Measurements from ENCODE around the gene DHX40.
"Not testable (repeated sequence)": the region's sequence is repeated elsewhere in the genome, so short reads cannot be mapped to it uniquely, and the experiment has no call there.

Gene DHX40

GRCh38 chr17:59629174-59629573 lies 63.8 kb downstream of the DHX40 start:
- no peak for DNase-seq (ENCODE audit: low spot score)

- DNase-seq (ENCODE audit: low spot score), result no peak
Observed at GRCh38 chr17:59631276-59631675, 65.9 kb downstream of the DHX40 start.

- no peak for DNase-seq (ENCODE audit: low spot score)
Observed at GRCh38 chr17:59632398-59632797, 67.0 kb downstream of the DHX40 start.

GRCh38 chr17:59633658-59634359 lies 68.4 kb downstream of the DHX40 start:
- DNase-seq (ENCODE audit: low spot score), result no peak

- no peak for DNase-seq (ENCODE audit: low spot score)
Observed at GRCh38 chr17:59634632-59635541, 69.5 kb downstream of the DHX40 start.

GRCh38 chr17:59637611-59638310 lies 72.4 kb downstream of the DHX40 start:
- DNase-seq (ENCODE audit: low spot score), result no peak

- no peak for DNase-seq (ENCODE audit: low spot score)
Observed at GRCh38 chr17:59638553-59638952, 73.1 kb downstream of the DHX40 start.

- DNase-seq (ENCODE audit: low spot score), result no peak
Observed at GRCh38 chr17:59641799-59642484, 76.5 kb downstream of the DHX40 start.

- no peak for DNase-seq (ENCODE audit: low spot score)
Observed at GRCh38 chr17:59642565-59642964, 77.2 kb downstream of the DHX40 start.

- DNase-seq (ENCODE audit: low spot score), result no peak
Observed at GRCh38 chr17:59643159-59644140, 78.0 kb downstream of the DHX40 start.

- DNase-seq (ENCODE audit: low spot score), result no peak
Observed at GRCh38 chr17:59647288-59647687, 81.9 kb downstream of the DHX40 start.

- no peak for DNase-seq (ENCODE audit: low spot score)
Observed at GRCh38 chr17:59649886-59650285, 84.5 kb downstream of the DHX40 start.

- DNase-seq (ENCODE audit: low spot score), result no peak
Observed at GRCh38 chr17:59650642-59651041, 85.2 kb downstream of the DHX40 start.

GRCh38 chr17:59651346-59651745 lies 85.9 kb downstream of the DHX40 start:
- no peak for DNase-seq (ENCODE audit: low spot score)

- DNase-seq (ENCODE audit: low spot score), result no peak
Observed at GRCh38 chr17:59652119-59652518, 86.7 kb downstream of the DHX40 start.

- not testable (repeated sequence) for DNase-seq (ENCODE audit: low spot score)
Observed at GRCh38 chr17:59656624-59657023, 91.2 kb downstream of the DHX40 start.
